SKM-1 treated with dmso at 0.1 percent for 144 hours (cell line): ENCODE measurements around the gene CD180.

Experiments
- DNase-seq: peaks from one replicate; lab custom pipeline; 2025; ENCODE audit not compliant: unreplicated experiment; lab: John Stamatoyannopoulos, UW

Gene CD180

DNA sequence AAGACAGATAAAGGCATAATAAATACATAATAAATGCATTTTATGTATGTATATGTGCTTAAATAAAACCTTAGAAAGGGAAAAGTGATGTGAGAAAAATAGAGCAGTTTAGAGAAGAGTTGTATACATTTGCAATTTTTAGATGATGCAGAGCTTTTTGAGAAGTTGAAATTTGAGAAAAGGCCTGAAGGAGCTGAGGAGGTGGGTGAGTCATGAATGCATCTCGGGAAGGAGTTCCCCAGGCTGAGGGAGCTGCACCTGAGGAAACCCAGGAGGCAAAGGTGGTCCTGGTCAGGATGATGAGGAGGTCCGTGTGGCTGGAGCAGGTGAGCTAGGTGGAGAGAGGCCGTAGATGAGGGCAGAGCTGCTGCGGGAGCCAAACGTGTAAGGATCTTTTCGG is 17.4 kb upstream of the CD180 start:
- DNase-seq, result no peak

DNA sequence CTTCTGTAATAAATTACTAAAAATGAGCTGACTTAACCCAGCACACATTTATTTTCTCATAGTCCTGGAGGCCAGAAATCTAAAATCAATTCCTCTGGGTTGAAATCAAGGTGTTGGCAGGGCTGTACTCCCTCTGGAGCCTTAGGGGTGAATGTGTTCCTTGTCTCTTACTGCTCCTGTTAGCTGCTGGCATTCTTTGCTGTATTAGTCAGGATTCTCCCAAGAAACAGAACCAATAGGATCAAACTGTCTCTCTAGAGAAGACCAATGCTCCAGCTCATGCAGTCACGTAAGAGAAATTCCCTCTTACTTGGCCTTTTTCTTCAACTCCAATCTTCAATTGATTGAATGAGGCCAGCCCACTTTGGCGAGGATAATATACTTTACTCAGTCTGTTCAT is 15.3 kb upstream of the CD180 start:
- no peak for DNase-seq

DNA sequence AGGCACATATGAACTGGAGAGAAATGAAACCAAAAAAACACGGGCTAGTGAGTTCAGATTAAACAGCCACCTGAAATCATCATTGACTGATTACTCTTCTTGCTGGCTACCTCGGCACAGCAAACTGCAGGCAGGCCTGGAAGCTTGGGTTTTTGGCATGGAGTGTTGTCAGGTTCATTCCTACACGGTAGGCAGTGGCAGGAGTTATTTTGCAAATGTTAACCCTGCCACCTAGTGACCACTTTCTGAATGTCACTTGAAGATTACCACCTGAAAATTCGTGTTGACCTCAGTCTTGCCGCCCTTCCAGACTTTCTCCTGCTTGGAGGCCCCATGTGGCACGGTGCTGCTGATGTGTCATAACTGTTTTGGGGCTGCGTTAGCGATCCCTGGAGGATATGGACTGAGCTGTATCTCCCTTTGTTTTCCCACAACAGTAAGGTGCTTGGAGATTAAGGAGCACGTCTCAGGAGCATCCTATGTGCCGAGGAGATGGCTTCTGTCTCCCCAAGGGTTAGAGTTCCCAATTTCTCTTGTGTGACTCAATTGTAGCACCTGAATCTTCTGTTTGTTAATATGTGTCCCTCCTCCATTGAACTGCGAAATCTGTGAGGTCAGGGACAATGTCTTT is 12.7 kb upstream of the CD180 start:
- DNase-seq, result peak; percentile 63

DNA sequence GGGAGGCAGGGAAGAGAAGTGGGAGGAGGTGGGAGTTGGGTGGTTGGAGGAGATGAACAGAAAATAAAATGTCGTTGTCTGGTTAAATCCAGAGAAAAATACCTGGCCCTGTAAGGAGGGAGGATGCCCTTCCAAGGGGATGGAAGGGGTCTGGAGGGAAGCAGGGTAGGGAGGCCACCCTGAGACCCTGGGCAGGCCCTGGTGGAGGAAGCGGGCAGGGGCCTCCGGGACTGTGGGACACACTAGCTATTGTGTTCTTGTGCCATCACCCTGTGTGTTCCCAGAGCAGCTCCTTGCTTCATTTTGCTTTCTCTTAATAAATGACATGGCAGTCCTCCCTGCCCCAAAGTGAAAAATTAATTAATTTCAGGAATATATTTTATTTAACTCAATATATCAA is 11.8 kb upstream of the CD180 start:
- DNase-seq, result no peak

DNA sequence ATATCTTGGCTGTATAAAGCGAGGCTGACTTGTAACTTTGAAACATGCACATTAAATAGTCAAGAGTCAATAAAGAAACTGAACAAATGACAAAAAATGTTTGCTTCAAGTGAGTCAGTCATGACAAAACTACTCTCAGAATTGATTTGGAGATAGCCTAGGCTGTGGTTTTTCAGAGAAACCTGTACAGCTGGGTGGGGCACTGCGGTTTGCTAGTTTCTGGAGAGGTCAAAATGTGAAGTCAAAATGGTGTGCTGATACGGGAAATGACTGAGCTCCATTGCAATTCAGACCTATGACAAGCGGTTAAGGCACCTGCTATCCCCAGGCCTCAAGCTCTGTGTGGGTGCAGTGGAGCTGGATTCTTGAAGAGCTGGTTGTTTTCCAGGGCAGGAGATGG is 10.3 kb upstream of the CD180 start:
- DNase-seq, result peak; percentile 57

DNA sequence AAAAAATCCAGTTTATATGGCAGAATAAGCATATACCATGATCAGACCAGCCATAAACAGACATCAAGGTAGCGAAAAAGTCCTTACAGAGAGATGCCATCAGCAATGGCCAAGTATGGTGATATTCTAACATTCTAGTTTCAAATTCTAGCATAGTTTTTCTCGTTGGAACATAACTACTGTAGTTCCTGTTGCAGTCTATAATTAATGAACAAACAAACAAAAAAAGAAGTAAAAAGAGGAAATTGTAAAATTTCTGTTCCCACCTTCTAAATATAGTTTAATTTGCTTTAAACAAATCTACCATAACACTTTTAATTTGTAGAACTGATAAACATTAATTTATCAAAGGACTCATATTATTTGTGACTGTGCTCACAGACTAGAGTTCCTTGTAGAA is 9.9 kb upstream of the CD180 start:
- no peak for DNase-seq

DNA sequence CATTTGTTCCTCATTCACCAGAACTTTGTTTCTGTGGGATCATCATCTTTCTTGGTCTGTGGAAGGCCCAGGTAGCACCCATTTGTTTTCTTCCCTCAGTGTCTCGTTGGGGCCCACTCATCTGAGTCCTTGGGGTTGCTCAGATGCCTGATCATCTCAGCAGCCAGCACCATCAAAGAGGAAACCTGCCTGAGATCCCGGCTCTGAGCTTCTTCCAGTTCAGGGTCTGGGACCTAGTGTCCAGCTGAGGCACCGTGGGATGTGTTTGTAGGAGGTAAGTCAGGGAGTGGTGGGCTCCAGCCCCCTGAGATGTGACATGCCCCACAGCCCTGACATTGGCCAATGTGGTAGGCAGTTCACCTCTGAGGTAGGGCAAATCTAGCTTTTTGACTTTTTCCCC is 9.4 kb upstream of the CD180 start:
- no peak for DNase-seq

DNA sequence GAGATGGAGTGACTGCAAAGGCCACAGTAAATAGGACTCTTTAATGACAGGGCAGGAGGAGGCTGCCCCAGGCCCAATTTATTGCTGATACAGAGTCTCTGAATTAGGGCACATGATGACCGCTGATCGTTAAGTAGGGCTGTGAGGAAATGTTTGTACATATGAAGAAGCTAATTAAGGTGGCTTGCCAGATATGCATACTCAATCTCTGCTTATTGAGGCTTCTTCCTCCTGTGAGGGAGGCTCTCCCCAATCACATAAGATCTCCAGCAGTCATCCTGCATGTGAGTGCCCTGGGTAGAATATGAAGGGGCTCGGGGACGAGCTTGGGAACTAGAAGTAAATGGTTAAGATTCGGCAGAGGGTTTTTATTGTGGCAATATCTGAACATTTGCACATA is 8.2 kb upstream of the CD180 start:
- DNase-seq, result no peak

DNA sequence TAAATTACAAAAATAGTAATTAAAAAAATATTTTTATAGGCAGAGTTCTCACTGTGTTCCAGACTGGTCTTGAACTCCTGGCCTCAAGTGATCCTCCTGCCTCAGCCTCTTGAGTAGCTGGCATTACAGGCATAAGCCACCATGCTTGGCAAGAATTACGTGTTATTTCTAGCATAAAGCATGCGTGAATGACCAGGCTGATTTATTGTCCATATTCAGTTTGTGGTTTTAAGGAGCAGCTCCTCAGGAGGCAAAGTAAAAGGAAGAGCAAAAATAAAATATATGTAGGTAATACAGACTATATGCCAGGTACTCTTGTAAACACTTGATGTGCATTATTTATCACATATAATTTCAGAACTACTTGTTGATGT is 7.1 kb upstream of the CD180 start:
- no peak for DNase-seq

DNA sequence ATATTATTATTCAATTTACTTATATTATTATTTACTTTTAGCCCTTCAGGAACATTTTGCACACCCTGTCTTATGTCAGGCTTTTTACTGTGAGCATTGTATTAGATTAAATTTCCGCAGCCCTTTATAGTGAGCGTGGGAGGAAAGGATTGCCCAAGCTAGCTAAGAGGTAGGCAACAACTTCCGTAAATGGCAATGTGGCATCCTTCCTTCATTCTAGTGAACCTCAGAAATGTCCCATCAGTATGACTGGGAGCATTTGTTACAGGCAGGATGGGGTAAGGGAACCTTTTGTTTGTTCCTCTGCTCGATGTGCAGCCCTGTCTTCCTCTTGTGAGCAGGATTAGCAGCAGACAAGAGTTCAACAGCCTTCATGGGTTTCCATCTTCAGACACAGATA is 6.2 kb upstream of the CD180 start:
- peak; percentile 91 for DNase-seq

DNA sequence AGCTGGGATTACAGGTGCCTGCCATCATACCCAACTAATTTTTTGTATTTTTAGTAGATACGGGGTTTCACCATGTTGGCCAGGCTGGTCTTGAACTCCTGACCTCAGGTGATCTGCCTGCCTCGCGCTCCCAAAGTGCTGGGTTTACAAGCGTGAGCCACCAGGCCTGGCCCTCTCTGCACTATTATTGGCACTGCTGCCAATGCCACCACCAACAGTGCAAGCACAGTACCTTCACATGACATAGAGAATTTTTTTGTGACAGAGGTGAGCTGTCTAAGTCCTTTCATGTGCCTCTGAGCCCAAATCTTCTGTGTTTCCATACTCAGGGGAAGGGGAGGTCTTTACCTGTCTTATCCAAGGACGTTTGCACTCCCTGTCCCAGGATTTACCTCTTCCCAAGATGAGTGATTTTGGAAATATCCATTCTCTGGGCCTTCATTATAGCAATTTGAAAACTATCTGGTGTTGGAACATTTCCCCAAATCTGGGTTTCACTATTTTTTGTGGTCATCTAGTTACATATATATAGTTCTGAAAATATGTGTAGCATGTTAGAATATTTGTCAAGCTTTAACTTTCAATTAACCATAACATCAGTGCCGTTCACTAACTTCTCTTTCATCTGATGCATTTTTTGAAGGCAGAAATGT is 5.4 kb upstream of the CD180 start:
- DNase-seq, result no peak

DNA sequence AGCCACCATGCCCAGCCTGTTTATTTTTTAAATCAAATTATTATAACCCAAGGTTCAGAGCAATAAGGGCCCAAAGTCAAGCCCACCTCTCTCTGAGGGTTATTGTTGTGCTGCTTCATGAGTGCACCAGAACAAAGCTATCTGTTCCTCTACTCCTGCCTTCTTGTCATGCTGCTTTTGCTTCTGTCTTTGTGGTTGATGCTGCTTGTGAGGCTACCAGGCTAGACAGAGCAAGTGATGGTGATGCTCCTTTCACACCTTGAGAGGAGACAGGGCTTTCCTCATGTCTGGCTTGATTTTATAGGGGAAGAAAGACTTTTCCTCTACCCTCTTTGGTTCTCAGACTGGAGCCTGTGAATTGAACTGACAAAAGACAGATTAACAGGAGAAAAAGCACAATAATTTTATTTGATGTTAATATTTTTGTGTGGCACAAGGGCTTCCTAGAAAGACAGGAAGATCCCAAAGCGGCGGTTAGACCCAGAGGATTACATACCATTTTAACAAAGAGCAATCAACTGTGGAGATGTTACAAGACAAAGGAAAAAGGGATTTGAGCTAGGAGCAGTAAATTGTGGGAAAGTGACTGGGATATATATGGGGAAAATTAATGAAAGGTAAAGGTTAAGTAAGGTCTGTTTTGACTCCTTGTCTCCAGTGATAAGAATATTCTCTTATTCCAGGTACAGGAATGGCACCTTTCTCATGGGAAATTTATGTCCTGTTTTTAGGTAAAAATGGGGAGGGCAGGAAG is 4.4 kb upstream of the CD180 start:
- no peak for DNase-seq

DNA sequence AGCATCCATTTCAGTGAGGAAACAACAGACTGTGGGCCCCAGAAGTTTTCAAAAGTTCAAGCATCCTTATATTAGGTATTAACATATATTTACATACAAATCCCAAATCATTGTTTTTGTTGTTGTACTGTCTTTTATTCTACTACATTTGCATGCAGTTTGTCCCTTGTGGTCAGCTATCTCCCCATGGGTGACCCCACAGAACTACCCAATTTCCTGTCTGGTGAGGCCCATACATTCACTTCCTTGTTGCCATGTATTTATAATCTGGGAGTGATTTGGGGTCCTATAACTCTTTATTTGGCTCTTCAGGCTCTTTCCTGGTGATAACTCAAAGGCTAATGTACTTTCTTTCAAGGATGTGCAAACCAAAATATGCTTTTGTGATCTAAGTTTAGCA is 3.3 kb upstream of the CD180 start:
- DNase-seq, result no peak

DNA sequence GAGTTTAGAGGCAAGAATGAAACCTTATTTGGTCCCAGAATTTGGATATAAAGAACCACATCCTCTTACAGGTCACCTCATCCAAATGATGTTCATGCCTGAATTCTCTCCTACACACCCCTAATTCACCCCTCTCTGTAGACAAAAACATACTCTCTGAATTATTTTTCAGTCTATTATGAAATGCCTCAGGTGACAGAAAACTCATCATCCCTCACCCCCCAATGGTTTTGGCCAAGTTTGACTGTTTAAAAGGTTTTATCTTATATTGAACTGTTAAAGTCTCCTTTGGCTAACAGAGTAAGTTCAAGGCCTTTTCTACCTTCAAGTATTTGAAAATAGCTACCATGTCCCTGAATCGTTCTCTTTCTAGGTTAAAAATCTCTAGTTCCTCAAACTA is 2.3 kb upstream of the CD180 start:
- DNase-seq, result no peak

DNA sequence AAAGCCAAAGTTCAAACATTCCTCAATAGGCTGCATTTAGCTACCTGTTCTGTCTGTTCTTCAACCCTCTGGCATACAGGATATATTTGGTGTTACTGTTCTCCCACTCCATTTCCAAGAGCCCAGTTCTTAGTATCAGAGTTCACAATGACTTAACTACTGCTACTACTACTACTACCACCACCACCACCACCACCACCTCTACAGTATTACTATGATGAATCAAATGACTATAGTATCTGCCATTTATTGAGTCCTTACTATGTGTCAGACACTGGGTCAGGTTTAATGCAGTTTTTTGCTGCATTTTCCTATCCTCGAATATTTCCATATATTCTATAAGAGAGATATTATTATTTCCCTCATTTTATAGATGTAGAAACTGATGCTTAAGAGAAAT is 937 bp upstream of the CD180 start:
- no peak for DNase-seq

DNA sequence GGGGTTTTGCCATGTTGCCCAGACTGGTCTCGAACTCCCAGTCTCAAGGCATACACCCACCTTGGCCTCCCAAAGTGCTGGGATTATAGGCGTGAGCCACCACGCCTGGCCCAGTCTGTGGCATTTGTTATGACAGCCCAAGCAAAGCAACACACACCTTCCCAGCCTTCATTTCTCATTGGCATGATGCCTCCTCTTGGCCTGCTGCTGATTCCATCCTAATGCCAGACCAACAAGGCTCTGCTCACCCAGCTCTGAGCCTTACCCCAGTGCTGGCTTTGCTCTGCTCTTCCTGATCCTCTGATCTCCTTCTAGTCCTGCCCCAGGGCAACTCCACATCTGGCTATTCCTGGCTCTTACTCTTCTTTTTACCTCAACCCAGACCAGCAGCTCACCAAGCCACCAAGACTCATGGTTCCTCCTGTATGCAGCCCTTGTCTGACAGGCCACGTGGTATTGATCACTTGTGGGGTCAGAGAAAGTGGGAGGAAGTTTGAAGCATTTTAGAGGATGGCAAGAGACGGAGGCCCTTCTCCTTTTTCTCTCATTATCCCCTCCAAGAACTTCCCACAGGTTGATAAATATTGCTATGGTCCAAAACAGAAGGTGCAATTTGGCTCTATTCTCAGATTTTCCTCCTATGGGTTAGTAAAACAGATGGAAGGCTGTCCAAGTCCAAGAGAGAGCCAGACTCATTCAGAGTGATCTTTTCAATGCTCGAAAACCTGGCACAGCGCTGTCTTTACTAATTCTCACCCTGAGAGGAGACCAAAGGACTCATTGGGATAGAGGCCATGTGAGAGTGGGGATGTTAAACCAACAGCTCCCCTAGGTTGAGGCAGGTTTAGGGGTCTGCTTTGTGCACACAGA is 958 bp downstream of the CD180 start:
- DNase-seq, result no peak

DNA sequence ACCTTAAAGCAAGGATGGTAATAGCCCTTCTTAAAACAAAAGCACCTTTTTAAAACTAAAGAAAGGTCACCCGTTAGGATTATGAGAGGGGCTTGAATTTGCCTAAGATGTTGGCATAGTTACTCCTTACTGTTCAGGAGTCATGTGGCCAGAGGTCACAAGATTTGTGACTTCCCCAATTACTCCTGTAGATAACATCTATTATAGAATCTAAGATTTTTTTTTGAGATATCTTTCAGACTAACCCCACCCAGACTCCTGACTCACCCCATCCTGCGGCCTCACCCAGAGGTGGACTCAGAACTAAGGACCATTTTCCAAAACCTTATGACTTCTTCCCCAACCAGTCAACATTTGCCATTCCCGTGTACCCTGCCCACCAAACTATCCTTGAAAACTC is 2.4 kb downstream of the CD180 start:
- DNase-seq, result no peak

DNA sequence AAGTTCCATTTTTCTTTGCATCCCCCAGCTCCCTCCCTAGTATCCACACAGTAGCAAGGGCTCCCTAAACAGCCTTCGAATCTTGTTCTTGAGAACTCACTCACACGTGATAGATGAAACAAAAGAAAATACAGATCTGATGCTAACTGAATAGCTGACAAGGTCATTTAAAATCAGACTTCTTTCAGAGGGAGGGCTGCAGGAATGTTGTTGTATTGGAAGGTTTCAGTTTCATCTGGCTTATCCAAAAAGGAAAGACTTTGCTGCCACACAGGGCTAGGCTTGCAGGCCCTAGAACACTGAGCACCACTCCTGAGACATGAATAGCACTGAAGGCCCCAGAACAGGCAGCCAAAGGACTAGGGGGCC is 3.2 kb downstream of the CD180 start:
- DNase-seq, result no peak

DNA sequence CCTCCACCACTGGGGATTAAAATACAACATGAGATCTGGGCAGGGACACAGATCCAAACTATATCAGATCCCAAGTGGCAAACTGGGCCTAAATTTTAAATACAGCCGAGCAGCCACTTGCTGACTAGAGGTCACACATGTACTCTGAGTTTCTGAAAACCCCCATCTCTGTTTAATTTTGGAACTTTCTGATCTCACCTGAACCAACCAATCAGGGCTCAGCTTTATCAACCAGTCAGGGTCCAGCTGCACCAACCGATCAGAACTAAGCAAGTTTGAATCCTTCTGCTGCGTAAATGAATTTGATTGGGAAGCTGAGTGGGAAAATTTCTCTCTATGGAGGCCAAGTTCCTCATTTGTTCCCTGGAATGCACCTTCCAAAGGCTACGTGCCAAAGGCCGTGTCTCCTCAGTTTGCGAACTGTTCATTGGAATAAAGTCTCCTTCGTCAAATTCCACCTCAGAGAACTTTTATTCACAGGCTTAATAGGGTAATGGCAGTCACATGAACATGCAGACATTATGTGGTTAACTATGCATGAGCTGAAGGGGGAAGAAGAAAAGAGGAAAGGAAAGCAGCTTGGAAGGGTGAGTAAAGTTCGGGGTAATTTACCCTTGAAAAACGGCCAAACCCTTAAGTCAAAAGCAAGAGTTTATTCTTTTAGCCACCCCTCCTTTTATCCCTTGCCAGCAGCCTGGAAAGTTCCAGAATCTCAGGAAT is 3.7 kb downstream of the CD180 start:
- DNase-seq, result peak; percentile 68

DNA sequence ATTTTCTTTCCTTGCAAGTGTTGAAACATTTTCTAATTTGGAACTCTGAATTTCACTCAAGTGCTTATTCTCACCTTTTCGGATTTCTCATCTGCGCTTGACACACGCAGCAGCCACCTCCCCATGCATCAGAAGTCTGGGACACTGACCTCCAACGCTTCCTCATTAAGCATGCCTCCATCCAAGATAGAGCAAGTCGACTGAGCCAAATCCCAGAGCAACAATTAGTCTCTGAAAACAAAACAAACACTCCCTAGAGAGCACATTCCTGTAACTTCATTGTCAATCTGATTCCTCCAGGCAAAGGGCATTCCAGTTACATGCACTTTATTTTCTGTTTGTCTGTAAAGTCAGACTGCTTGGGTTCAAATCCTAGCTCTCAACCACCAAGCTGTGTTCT is 5.7 kb downstream of the CD180 start:
- DNase-seq, result no peak

DNA sequence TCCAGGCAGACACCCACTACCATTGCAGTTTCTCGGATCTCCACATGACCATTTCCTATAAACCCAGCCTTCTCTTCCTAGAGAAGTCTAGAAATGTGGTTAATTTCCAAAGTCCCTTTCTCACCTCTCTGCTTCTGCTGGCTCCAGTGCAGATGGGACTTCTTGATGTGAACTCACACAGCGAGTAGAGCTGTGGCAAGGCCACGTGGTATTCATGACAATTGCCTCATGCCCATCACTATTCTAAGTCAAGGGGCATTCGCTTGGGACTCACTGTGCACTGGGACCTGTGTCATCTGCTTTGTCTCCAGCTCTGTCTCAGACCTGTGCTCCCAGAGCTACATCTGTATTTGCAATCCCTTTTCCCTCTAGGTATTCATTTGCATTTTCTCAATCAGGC is 6.2 kb downstream of the CD180 start:
- DNase-seq, result no peak
